ENCODE results near the gene DIDO1. TPM values are rescaled to one million over a fixed set of nuclear protein-coding genes. Genes with fewer than 3 reads are reported as not detected.

DIDO1 gene
- total and polyA plus RNA-seq, 2 of the 13 experiments (the other 11 are each of a cell fraction or from before 2014, with no cell fraction given), result 75.0 to 75.1 TPM

DNA sequence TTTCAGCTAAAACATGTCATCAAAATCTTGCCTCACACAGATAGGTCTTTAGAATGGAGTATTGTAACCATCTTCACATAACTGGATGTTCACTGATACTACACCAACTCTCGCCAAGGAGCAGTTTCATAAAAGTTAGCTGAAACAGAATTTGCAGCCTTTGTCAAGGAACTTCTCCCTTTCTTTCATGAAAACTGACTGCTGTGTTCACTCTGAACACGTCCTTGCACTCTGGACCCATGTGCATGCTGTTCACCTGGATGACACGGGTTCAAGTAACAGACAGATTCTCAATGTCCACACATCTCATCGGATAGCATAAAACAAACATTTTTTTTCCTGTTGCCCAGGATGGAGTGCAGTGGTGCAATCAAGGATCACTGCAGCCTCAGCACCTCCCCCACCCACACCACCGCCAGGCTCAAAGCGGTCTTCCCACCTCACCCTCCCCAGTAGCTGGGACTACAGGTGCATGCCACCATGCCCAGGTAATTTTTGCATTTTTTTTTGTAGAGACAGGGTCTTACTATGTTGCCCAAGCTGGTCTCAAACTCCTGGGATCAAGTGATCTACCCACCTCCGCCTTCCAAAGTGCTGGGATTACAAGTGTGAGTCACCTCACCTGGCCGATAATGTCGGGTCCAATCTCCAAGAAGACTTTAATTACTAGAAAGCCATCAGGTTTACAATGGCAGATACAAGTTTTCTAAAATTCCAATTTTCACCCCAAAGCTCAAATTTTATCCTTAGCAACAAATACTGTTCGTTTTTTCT lies 9.4 kb downstream of the DIDO1 start (continued):
- TF ChIP-seq ZNF652 (CRISPR knock-in tag; IDR thresholded peaks at IDR 0.05; ENCODE audit: borderline replicate concordance, low read depth) (peak; percentile 54), ZNF468 (CRISPR knock-in tag; IDR thresholded peaks at IDR 0.05) (no peak), ZFX (CRISPR knock-in tag; IDR thresholded peaks at IDR 0.05; ENCODE audit: low read depth) (peak; percentile 81), ZNF75D (CRISPR knock-in tag; IDR thresholded peaks at IDR 0.05; ENCODE audit: borderline replicate concordance) (no peak), PAX8 (CRISPR knock-in tag; IDR thresholded peaks at IDR 0.05; ENCODE audit: borderline replicate concordance) (peak; percentile 85; the same call in 1 of the 2 replicates), MYC (CRISPR knock-in tag; IDR thresholded peaks at IDR 0.05; ENCODE audit: borderline replicate concordance) (peak; percentile 81; the same call in 1 of the 2 replicates), SIN3A (IDR thresholded peaks at IDR 0.05; ENCODE audit: borderline replicate concordance, low read depth, low read length) (no peak), PHF20 (CRISPR knock-in tag; IDR thresholded peaks at IDR 0.05) (peak; percentile 45; the same call in 1 of the 2 replicates), POGZ (CRISPR knock-in tag; IDR thresholded peaks at IDR 0.05) (peak; percentile 96), POLR2A (IDR thresholded peaks at IDR 0.05; ENCODE audit: insufficient read depth in 1 of 2, low read depth in 2 of 2, low read length in 2 of 2) (peak; percentile 53 to 54; a peak in 3 of 4 replicates), DNMT3B (CRISPR knock-in tag; conservative IDR thresholded peaks at IDR 0.05) (0 out of 2 replicates have a peak, but pooled peaks have one; percentile 38), ZIK1 (CRISPR knock-in tag; IDR thresholded peaks at IDR 0.05; ENCODE audit: borderline replicate concordance, low read depth) (peak; percentile 38; the same call in 1 of the 2 replicates), DMAP1 (CRISPR knock-in tag; IDR thresholded peaks at IDR 0.05) (peak; percentile 90), HMG20A (CRISPR knock-in tag; IDR thresholded peaks at IDR 0.05; ENCODE audit: borderline replicate concordance) (peak; percentile 93), ZNF678 (CRISPR knock-in tag; IDR thresholded peaks at IDR 0.05) (no peak), GLI4 (CRISPR knock-in tag; IDR thresholded peaks at IDR 0.05; ENCODE audit: borderline replicate concordance) (peak; percentile 83; the same call in 1 of the 2 replicates), CBX5 (CRISPR knock-in tag; IDR thresholded peaks at IDR 0.05; ENCODE audit: borderline replicate concordance) (peak; percentile 98), ZNF616 (CRISPR knock-in tag; IDR thresholded peaks at IDR 0.05; ENCODE audit: low read depth) (0 out of 2 replicates have a peak, but pooled peaks have one; percentile 69)
- TF ChIP-seq, protein P1, sequence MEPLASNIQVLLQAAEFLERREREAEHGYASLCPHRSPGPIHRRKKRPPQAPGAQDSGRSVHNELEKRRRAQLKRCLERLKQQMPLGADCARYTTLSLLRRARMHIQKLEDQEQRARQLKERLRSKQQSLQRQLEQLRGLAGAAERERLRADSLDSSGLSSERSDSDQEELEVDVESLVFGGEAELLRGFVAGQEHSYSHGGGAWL (CRISPR knock-in tag; IDR thresholded peaks at IDR 0.05), result 0 out of 2 replicates have a peak, but pooled peaks have one; percentile 27
- TF ChIP-seq, protein P2, sequence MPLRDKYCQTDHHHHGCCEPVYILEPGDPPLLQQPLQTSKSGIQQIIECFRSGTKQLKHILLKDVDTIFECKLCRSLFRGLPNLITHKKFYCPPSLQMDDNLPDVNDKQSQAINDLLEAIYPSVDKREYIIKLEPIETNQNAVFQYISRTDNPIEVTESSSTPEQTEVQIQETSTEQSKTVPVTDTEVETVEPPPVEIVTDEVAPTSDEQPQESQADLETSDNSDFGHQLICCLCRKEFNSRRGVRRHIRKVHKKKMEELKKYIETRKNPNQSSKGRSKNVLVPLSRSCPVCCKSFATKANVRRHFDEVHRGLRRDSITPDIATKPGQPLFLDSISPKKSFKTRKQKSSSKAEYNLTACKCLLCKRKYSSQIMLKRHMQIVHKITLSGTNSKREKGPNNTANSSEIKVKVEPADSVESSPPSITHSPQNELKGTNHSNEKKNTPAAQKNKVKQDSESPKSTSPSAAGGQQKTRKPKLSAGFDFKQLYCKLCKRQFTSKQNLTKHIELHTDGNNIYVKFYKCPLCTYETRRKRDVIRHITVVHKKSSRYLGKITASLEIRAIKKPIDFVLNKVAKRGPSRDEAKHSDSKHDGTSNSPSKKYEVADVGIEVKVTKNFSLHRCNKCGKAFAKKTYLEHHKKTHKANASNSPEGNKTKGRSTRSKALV (CRISPR knock-in tag; IDR thresholded peaks at IDR 0.05), result 0 out of 2 replicates have a peak, but pooled peaks have one; percentile 57
- TF ChIP-seq, protein P3, sequence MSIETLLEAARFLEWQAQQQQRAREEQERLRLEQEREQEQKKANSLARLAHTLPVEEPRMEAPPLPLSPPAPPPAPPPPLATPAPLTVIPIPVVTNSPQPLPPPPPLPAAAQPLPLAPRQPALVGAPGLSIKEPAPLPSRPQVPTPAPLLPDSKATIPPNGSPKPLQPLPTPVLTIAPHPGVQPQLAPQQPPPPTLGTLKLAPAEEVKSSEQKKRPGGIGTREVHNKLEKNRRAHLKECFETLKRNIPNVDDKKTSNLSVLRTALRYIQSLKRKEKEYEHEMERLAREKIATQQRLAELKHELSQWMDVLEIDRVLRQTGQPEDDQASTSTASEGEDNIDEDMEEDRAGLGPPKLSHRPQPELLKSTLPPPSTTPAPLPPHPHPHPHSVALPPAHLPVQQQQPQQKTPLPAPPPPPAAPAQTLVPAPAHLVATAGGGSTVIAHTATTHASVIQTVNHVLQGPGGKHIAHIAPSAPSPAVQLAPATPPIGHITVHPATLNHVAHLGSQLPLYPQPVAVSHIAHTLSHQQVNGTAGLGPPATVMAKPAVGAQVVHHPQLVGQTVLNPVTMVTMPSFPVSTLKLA (IDR thresholded peaks at IDR 0.05), result peak; percentile 78
- TF ChIP-seq, protein P4, sequence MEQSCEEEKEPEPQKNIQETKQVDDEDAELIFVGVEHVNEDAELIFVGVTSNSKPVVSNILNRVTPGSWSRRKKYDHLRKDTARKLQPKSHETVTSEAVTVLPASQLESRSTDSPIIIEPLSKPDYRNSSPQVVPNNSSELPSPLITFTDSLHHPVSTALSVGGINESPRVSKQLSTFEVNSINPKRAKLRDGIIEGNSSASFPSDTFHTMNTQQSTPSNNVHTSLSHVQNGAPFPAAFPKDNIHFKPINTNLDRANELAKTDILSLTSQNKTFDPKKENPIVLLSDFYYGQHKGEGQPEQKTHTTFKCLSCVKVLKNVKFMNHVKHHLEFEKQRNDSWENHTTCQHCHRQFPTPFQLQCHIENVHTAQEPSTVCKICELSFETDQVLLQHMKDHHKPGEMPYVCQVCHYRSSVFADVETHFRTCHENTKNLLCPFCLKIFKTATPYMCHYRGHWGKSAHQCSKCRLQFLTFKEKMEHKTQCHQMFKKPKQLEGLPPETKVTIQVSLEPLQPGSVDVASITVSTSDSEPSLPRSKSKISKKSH (CRISPR knock-in tag; IDR thresholded peaks at IDR 0.05; ENCODE audit: borderline replicate concordance), result peak; percentile 84; the same call in 1 of the 2 replicates
- TF ChIP-seq, protein P5, sequence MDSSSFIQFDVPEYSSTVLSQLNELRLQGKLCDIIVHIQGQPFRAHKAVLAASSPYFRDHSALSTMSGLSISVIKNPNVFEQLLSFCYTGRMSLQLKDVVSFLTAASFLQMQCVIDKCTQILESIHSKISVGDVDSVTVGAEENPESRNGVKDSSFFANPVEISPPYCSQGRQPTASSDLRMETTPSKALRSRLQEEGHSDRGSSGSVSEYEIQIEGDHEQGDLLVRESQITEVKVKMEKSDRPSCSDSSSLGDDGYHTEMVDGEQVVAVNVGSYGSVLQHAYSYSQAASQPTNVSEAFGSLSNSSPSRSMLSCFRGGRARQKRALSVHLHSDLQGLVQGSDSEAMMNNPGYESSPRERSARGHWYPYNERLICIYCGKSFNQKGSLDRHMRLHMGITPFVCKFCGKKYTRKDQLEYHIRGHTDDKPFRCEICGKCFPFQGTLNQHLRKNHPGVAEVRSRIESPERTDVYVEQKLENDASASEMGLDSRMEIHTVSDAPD (CRISPR knock-in tag; IDR thresholded peaks at IDR 0.05), result peak; percentile 81; the same call in 1 of the 2 replicates

All from HepG2 (cell line).